ENCODE results near the gene PNMA5.
A peak's percentile ranks its signal among the peaks of the same experiment; 100 is the strongest.
"Not testable (repeated sequence)": the region's sequence is repeated elsewhere in the genome, so short reads cannot be mapped to it uniquely, and the experiment has no call there.

PNMA5 gene

DNA sequence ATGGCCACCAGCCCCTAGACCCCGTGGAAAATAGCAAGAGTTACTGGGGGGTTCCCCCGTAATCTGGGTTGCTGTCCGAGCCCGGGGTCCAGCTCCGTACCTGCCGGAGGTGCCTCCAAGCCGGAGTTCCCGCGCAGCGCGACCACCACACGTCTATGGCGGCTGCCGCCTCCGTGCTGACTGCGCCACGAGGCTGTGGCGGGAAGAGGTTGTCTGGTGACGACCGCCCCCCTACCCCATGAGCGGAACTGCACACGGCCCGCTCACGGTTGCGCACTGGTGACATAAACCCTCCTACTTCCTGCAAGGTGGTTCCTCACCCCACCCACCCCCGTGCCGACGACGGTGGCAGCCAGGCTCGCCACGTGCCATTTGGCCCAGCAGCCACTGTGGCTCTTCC is at the start of gene PNMA5:
Gene PNMA5, minus strand, starts transcription at position 184 of the 400 bp plus-strand sequence. CDS start 2,518 bp downstream, outside the sequence.
- DNase-seq (ENCODE audit: low spot score): no peak

DNA sequence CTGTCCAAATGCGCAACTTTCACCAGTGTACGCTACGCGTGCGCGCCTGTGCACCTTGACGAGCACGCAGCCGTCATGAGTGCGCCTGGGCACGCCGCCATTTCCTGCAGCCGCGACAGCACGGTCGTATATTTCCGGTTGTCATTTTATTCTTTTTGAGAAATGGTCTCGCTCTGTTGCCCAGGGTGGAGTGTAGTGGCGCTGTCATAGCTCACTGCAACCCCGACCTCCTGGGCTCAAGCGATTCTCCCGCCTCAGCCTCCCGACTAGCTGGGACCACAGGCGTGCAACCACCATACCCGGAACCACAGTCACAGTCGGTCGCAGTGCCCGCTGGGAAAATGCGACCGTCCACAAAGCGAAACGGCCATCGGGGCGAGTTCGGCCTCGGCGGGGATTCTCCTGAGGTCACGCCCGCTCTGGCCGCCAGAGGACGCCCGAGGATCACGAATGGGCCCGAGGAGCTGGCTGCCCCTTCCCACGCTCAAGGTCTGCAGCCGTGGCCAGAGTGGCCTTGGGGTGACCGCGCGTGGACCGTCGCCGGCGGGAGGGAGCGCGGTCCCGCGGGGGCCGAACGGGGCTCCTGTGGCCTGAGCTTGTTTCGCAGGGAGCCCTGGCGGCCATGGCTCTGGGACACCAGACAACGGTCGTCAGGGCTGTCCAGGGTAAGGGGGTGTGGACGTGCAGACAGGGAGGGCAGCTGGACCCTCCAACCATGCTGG is 38.6 kb upstream of the PNMA5 start:
- peak; percentile 83 for DNase-seq (ENCODE audit: low spot score)

DNA sequence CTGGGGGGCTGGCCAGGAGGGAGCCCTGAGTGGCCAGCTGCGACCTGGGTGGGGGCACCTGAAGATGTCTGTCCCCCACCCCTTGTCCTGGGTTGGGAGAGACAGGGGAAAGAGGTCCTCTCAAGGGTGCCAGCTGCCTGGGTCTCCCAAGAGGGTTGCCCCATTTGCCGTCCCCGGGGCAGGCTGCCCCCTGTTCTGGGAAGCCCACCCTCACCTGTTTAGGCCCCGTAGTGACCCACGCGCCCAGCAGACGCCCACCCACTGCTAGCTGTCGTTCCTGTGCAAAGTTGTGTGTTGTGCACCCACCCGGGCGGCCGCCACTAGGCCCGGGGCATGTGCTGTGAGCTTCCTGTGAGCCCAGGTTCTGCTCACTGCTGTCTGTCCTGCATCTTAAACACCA is 36.9 kb upstream of the PNMA5 start:
- no peak for DNase-seq (ENCODE audit: low spot score)

DNA sequence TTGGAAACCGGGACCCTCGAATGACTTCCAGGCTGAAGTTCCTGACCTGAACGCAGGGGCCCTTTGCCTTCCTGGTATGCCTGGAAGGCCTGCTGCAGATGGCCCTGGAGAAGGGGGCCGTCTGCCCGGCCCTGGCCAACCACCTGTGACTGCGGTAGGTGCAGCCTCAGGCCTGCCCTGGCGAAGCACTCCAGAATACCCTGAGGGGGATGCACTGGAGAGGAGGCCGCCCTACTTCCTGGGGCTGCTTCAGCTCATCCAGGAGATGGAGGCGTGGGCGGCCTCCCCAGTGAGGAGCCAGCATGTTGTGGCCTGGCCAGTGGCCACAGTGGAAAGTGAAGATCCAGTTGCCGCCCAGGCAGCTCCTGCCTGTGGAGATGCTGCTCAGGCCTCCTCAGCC is 36.0 kb upstream of the PNMA5 start:
- no peak for DNase-seq (ENCODE audit: low spot score)

DNA sequence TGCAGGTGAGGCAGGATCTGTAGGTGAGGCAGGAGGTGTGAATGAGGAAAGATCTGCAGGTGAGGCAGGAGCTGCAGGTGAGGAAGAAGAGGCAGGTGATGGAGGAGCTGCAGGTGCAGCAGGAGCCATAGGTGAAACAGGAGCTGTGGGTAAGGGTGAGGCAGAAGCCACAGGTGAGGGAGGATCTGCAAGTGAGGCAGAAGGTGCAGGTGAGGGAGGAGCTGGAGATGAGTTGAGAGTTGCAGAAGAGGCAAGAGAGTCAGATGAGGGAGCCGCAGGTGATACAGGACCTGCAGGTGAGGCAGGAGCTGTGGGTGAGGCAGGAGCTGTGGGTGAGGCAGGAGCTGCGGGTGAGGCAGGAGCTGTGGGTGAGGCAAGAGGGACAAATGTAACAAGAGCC is 35.2 kb upstream of the PNMA5 start:
- no peak for DNase-seq (ENCODE audit: low spot score)

DNA sequence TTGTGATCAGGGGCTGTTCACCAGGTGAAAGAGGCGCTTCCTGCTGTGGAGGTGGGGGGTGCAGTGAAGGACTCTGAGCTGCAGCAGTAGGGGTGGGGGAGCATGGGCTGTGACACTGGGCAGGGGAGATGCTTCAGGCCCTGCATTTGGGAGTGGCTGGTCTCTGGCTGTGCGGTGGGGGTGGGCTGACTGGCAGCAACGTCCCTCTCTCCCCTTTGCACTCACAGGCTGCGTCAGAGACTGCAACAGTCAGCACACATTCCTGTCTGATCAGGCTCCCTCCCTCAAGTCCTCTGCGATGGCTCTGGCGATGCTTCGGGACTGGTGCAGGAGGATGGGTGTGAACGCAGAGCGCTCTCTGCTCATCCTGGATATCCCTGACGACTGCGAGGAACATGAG is 34.6 kb upstream of the PNMA5 start:
- DNase-seq (ENCODE audit: low spot score): not testable (repeated sequence)

DNA sequence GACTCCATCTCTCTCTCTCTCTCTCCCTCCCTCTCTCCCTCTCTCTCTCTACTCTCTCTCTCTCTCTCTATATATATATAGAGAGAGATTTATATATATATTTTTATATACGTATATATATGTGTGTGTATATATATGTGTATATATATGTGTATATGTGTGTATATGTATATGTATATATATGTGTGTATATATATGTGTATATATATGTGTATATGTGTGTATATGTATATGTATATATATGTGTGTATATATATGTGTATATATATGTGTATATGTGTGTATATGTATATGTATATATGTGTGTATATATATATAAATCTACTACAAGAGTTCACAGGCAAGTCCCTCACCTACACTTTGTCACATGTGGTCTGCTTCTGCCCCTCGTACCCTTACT is 32.6 kb upstream of the PNMA5 start:
- not testable (repeated sequence) for DNase-seq (ENCODE audit: low spot score)

DNA sequence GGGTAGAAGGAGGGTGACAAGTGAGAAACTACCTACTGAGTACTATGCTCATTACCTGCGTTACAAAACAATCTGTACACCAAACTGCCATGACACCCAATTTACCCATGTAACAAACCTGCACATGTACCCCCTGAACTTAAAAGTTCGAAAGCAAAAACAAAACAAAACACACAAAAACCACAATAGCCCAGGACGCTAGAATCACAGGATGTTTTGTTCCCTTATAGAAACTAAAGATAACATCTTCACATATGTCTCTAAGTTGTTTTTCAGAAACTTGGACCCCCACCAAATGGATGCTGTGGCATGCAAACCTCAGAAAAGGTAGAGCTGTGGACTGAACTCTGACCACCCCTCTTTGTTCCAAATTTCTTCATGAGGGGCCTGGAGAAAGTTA is 25.2 kb upstream of the PNMA5 start:
- DNase-seq (ENCODE audit: low spot score): no peak

DNA sequence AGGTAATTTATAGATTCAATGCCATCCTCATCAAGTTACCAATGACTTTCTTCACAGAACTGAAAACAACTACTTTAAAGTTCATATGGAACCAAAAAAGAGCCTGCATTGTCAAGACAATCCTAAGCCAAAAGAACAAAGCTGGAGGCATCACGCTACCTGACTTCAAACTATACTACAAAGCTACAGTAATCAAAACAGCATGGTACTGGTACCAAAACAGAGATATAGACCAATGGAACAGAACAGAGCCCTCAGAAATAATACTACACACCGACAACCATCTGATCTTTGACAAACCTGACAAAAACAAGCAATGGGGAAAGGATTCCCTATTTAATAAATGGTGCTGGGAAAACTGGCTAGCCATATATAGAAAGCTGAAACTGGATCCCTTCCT is 23.3 kb upstream of the PNMA5 start:
- not testable (repeated sequence) for DNase-seq (ENCODE audit: low spot score)

DNA sequence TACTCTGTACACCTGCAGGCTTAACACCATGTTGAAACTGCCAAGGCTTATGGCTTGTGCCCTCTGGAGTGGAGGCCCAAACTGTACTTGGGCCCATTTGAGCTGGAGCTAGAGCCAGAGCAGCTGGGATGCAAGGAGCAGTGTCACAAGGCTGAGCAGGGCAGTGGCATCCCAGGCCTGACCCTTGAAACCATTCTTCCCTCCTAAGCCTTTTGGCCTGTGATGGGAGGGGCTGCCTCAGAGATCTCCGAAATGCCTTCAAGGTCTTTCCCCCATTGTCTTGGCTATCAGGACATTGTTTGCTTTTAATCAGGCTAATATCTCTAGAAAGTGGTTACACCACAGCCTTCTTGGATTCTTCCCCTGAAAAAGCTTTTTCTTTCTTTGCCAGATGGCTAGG is 10.9 kb upstream of the PNMA5 start:
- DNase-seq (ENCODE audit: low spot score): no peak

DNA sequence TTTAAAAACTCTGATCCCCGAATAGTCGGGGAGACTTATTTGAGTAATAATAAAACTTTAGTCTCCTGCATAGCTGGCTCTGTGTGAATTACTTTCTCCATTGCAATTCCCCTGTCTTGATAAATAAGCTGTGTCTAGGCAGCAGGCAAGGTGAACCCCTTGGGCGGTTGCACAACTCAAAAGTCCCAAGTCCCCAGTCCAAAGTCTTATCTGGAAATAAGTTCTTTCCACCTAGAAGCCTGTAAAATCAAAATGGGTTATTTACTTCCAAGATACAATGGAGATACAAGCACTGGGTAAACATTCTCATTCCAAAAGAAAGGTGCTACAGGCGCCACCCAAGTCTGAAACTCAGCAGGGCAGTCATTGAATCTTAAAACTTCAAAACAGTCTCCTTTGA is 10.1 kb upstream of the PNMA5 start:
- DNase-seq (ENCODE audit: low spot score): no peak

DNA sequence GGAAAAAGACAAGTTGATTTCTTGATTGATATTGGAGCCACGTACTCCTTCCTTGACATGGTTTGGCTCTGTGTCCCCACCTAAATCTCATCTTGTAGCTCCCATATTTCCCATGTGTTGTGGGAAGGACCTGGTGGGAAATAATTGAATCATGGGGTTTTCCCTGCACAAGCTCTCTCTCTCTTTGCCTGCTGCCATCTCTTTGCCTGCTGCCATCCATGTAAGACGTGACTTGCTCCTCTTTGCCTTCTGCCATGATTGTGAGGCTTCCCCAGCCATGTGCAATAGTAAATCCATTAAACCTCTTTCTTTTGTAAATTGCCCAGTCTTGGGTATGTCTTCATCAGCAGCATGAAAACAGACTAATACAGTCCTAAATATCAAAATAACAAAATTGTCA is 8.3 kb upstream of the PNMA5 start:
- DNase-seq (ENCODE audit: low spot score): not testable (repeated sequence)

DNA sequence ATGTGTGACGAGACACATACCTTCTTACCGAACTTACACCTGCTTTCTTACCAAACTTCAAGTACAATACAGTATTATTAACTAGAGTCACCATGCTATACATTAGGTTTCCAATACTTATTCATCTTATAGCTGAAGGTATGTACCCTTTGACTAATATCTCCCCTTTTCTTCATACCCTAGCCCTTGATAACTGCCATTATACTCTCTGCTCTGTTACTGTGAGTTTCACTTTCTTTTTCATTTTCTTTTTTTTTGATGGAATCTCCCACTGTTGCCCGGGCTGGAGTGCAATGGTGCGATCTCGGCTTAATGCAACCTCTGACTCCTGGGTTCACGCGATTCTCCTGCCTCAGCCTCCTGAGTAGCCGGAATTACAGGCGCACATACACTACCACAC is 3.4 kb upstream of the PNMA5 start:
- no peak for DNase-seq (ENCODE audit: low spot score)

DNA sequence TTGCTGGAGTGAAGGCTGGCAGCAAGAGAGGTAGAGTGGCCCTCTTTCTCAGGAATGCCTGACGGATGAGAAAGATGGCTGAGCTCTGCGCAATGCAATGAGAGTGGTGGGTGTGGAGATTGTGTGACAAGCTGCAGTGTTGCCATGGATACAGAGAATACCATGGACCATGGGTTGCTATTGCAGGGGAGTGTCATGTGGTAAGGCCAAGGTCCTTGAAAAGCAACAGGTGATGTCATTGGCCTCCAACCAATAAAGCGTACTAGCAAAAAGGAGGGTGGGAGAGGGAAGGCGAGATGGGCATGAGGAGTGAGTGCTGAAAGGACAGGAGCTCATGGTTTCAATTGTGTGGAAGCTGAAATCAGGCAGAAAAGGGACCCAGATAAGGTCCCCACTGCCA is 1.8 kb downstream of the PNMA5 start:
- no peak for DNase-seq (ENCODE audit: low spot score)

DNA sequence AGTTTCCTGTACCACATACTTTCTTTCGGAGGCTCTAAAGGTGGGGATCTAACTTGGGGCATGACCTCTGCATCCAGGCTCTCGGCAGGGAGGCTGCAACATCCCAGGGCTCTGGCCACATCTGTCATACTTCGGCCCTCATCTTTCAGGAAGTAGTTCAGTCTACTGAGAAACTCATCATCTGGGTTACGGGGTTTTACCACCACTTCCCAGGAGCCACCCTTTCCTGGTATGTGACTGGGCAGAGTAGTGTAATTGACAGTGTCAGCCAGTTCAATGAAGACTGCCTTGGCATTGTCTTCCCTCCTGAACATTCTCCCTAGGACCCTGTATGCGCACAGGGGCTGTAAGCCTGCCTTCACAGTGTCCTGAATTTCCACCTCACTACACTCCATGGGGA is 2.8 kb downstream of the PNMA5 start:
- no peak for DNase-seq (ENCODE audit: low spot score)

DNA sequence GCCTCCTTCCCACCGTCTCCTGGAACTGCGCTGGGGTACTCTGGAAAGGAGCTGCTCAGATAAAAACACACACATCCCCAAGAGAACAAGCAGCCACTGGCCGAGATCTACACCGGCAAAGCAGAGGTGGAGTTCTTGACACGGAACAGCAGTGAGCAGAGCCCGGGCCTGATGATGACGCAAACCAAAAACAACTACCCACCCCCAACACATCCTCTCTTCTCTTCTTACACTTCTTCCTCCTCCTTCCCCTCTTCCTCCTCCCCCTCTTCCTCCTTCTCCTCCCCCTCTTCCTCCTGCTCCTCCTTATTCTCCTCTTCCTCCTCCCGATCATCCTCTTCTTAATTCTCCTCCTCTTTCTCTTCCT is 4.6 kb downstream of the PNMA5 start:
- no peak for DNase-seq (ENCODE audit: low spot score)

DNA sequence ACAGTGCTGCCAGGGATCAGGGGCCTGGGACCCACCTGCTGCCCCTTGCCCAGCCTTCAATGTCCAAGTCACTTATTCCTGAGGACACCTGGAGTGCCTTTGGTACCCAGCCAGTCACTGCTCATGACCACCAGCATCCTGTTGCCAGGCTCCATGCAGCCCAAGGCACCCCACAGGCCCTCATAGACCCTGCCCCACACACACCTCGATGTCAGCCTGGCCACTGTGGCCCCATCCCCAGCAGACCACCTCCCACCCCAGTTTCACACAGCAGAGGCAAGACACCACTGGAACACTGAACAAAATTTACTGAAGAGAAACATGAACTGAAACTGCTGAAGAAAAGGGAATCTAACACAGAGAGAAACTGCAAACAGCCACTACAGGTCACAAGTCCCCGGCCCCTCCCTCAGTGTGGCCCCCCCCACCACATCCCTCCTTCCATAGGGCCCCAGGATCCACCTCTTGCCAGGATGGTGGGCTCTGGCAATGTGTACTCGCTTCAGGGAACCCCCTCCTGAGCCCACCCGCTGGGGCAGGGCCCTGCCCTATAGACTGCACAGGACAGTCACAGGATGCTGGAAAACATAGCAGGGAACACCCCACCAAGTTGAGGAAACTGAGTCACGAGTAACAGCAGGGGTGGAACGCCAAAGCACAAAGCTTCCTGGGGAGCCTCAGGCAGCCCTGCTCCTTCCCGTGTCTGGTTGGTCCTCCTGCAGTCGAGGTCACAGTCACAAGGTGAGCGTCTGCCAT is 5.2 kb downstream of the PNMA5 start:
- DNase-seq (ENCODE audit: low spot score): no peak

DNA sequence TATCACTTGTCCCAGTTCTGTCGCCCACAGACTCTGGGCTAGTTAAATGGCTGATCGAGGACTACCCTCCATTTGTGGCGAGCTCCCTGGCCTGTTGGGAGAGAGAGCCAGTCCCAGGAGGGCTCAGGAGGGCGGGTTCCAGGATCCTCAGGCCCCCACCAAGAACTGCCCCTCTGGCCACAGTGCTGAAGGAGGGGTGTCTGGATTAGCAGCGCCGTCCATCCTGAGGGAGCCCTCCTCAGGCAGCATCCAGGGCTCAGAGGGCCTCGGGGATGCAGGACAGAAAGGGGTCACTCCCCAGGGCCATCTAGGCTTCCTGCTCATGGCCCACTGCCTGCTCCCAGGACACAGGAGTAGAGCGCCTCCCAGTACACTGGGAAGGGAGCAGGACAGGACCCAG is 6.1 kb downstream of the PNMA5 start:
- DNase-seq (ENCODE audit: low spot score): no peak

DNA sequence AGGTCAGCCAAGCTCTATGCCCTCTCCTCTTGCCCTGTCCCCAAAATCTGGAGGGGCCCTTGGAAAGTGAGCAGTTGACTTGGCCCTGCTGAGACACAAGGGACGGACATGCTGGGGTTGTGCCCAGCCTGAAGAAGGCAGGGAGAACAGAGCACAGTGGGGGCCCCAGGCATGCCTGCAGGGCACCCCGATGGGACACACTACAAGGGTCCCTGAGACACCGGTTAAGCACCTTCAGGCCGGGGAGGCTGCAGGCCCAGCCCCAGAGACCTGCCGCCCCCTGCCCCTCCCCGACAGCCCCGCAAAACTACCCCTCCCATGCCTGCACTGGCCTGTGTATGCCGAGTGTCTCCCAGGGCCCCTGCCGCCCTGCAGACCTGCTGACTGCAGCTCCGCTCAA is 6.8 kb downstream of the PNMA5 start:
- DNase-seq (ENCODE audit: low spot score): not testable (repeated sequence)

DNA sequence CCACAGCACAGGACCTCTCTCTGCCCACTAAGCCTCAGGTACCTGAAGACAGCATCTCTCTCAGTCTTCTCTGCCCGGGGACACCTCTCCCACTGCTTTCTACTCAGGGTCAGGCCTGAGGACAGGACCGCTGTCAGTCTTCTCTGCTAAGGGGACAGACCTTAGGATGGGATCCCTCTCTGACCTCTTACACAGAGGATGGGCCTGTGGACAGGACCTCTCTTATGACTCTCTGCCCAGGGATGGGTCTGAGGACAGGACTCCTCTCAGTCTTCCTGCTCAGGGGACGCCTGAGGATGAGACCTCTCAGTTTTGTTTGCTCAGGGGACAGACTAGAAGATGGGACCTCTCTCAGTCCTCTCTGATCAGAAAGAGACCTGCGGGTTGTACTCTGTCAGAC is 8.5 kb downstream of the PNMA5 start:
- DNase-seq (ENCODE audit: low spot score): not testable (repeated sequence)

DNA sequence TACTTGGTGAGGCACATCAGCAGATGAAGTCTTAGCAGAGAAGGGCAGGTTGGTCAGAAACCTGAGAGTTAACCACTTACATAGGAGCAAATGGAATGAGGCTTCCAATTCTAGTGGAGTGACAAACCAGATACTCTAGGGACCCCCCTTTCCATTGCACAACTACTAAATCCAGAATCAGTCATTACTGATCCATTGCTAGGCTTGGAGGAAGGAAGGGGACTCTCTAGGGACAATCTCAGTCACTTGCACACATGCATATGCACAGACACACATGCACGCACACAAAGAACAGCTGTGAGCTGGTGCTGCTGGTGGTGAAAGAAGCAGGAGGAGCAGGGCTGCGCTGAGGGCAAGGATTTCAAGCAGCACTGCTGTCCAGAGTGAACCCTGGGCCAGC is 25.7 kb downstream of the PNMA5 start:
- no peak for DNase-seq (ENCODE audit: low spot score)

DNA sequence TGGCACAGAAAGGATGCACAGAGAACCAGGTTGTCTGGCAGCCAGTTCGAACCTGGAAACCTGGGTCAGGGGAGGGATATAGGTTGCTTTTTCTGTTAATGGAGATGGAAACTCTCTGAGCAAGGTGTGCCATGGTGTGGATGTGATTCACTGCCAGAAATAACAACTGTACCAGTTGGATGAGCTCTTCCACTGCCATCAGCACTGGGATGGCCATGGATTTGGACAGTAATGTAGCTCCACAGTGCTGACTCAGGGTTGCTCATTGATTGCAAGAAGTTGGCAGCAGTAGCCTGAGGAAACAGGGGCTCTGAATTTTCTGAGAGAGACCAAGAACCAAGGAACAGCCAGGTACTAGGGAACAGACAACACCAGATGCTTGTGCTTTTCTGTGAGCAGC is 33.8 kb downstream of the PNMA5 start:
- DNase-seq (ENCODE audit: low spot score): no peak

DNA sequence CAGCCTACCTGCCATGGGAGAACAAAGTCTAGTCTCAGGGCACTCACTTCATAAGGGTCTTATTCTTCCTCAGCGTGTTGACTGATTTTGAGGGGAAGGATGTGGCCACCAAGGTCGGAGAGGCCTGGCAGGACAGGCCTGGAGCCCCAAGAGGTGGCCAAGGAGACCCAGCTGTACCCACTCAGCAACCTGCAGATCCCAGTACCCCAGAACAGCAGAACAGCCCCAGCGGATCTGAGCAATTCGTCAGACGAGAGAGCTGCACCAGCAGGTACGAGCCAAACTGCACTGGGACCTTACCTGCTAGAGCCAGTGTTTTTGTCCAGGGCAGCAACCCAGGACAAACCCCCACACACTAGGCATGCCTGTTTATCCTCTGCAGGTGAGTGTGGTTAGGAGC is 34.3 kb downstream of the PNMA5 start:
- DNase-seq (ENCODE audit: low spot score): no peak
